Measurements from ENCODE around the gene LRRC49. TPM values are rescaled to one million over a fixed set of nuclear protein-coding genes. Genes with fewer than 3 reads are reported as not detected.

The LRRC49 gene
- total RNA-seq (10 to 100 TPM in 3 of 9 donors, 1 to 10 TPM in 6; 4.4 to 14.9 (median 7.4) TPM), polyA plus RNA-seq (10 to 100 TPM in 1 of 3 donors, 1 to 10 TPM in 2; 8.1 to 12.5 (median 8.7) TPM)
- long read RNA-seq, donor 1, result 0 reads
- long read RNA-seq, donor 2, result 0 reads
- long read RNA-seq, donor 3, result 0 reads
- long read RNA-seq, donor 4, partial matches to known transcripts, result 0 of 3 reads
- long read RNA-seq, donor 4, other reads (novel, unspliced or antisense), result 2 of 3 reads
- long read RNA-seq, donor 5, transcript LRRC49-201 (16 exons, 2,784 nt), result major isoform, 9 of 11 reads
- long read RNA-seq, donor 5, partial matches to known transcripts, result 0 of 11 reads
- long read RNA-seq, donor 5, other reads (novel, unspliced or antisense), result 1 of 11 reads
- long read RNA-seq, donor 6, partial matches to known transcripts, result 2 of 5 reads
- long read RNA-seq, donor 6, other reads (novel, unspliced or antisense), result 1 of 5 reads
- long read RNA-seq, donor 7, result 0 reads
- long read RNA-seq, donor 8, partial matches to known transcripts, result 0 of 1 reads
- long read RNA-seq, donor 8, other reads (novel, unspliced or antisense), result 0 of 1 reads
- long read RNA-seq, donor 9, result 0 reads
- long read RNA-seq, donor 10, result 0 reads

GRCh38 chr15:70892002-70892911 is at the start of gene LRRC49, which contains the start of gene THAP10:
Gene LRRC49, plus strand, starts transcription at chr15:70892826. Its CDS starts 69 bp downstream, at chr15:70892895.
Gene THAP10, minus strand, starts transcription at chr15:70892433. Its CDS starts 161 bp downstream, at chr15:70892272.
- Histone ChIP-seq H3K4me1 (replicated peaks in 1 of 2) (peaks cover 4 to 6% of the 10 kb centered on the region in 2 donors), H3K27me3 (no peaks in the 10 kb centered on the region), H3K9me3 (replicated peaks in 1 of 3) (no peaks in the 10 kb centered on the region), H3K36me3 (replicated peaks in 1 of 2) (no peaks in the 10 kb centered on the region), H3K4me3 (peak within 1 kb of the TSS; percentile 62 to 80 (median 77)), H3K27ac (peak within 1 kb of the TSS in 3 of 5 donors; percentile 68 to 81 (median 78))
- WGBS, 4 donors, result 0 to 1% (median 1%) methylated on average over 25 to 61 of the region's 61 CpGs
- DNase-seq, result peak; percentile 84 to 96 (median 92)
- TF ChIP-seq CTCF (IDR thresholded peaks at IDR 0.05), result no peak
- peak in 1 of 2 donors; percentile 41 for TF ChIP-seq POLR2A (IDR thresholded peaks at IDR 0.05)
- intact Hi-C loops (cut with DNase I), result no loop called here

GRCh38 chr15:70845602-70846360 is 46.8 kb upstream of the LRRC49 start:
- Histone ChIP-seq H3K27ac (no peak overlapping the region), H3K27me3 (no peaks in the 10 kb centered on the region), H3K9me3 (replicated peaks in 1 of 3) (no peaks in the 10 kb centered on the region), H3K36me3 (replicated peaks in 1 of 2) (no peaks in the 10 kb centered on the region), H3K4me1 (replicated peaks in 1 of 2) (no peaks in the 10 kb centered on the region), H3K4me3 (no peak overlapping the region)
- DNase-seq, result peak in 1 of 7 donors; percentile 18
- 94 to 99% (median 97%) methylated on average over 6 of the region's 6 CpGs for WGBS, 4 donors
- intact Hi-C loops (cut with DNase I), result no loop called here
- no peak for TF ChIP-seq CTCF (IDR thresholded peaks at IDR 0.05)
- TF ChIP-seq POLR2A (IDR thresholded peaks at IDR 0.05), result no peak

GRCh38 chr15:70851889-70852288 is 40.7 kb upstream of the LRRC49 start:
- no peak for TF ChIP-seq POLR2A (IDR thresholded peaks at IDR 0.05)
- TF ChIP-seq CTCF (IDR thresholded peaks at IDR 0.05), result no peak
- Histone ChIP-seq H3K27me3 (no peaks in the 10 kb centered on the region), H3K36me3 (replicated peaks in 1 of 2) (no peaks in the 10 kb centered on the region), H3K4me1 (replicated peaks in 1 of 2) (peaks cover 4 to 5% of the 10 kb centered on the region in 2 donors), H3K4me3 (no peak overlapping the region), H3K27ac (peak overlapping the region in 1 of 5 donors; percentile 11), H3K9me3 (replicated peaks in 1 of 3) (no peaks in the 10 kb centered on the region)
- peak in 1 of 7 donors; percentile 43 for DNase-seq
- intact Hi-C loops (cut with DNase I), result no loop called here
- WGBS, 4 donors, result 89 to 98% (median 93%) methylated on average over 5 to 6 of the region's 6 CpGs

Data from adrenal gland (tissue), 19 donors.